Stimulated activated CD8-positive, alpha-beta memory T cell treated with anti-CD3 and anti-CD28 coated beads, Interleukin-7, amount 100 ng/mL, for 4 hours (primary cell): ENCODE data around the gene ZGPAT.

Experiments used
- DNase-seq, 2 donors: peaks; one replicate each; pipeline ENCODE4 v3.0.0-alpha.2; 2020; ENCODE audit warnings: low read depth in 2 of 2

ZGPAT gene

GRCh38 chr20:63678667-63679465, 29.0 kb upstream of the ZGPAT start:
- no peak for DNase-seq

GRCh38 chr20:63679799-63680305, 28.0 kb upstream of the ZGPAT start:
- no peak for DNase-seq

- DNase-seq, result no peak
Measured at GRCh38 chr20:63680427-63680826, 27.4 kb upstream of the ZGPAT start.

- DNase-seq, result no peak
Measured at GRCh38 chr20:63680857-63681608, 26.8 kb upstream of the ZGPAT start.

GRCh38 chr20:63681609-63682142, 26.2 kb upstream of the ZGPAT start:
- DNase-seq, result no peak

GRCh38 chr20:63682384-63683139, 25.3 kb upstream of the ZGPAT start:
- DNase-seq, result no peak

GRCh38 chr20:63685269-63686026, 22.4 kb upstream of the ZGPAT start:
- no peak for DNase-seq

- no peak for DNase-seq
Measured at GRCh38 chr20:63686094-63686491, 21.7 kb upstream of the ZGPAT start.

- DNase-seq, result peak; percentile 30 to 35
Measured at GRCh38 chr20:63686492-63687321, 21.1 kb upstream of the ZGPAT start.

- no peak for DNase-seq
Measured at GRCh38 chr20:63687419-63688178, 20.2 kb upstream of the ZGPAT start.

GRCh38 chr20:63688228-63689045, 19.4 kb upstream of the ZGPAT start:
- DNase-seq, result no peak

- DNase-seq, result no peak
Measured at GRCh38 chr20:63689046-63690002, 18.5 kb upstream of the ZGPAT start.

- DNase-seq, result no peak
Measured at GRCh38 chr20:63690003-63690897, 17.6 kb upstream of the ZGPAT start.

- no peak for DNase-seq
Measured at GRCh38 chr20:63690898-63691710, 16.7 kb upstream of the ZGPAT start.

GRCh38 chr20:63691711-63692435, 16.0 kb upstream of the ZGPAT start:
- no peak for DNase-seq
